BJ (cell line): Measurements from ENCODE around the gene LIMA1. TPM values are rescaled to one million over a fixed set of nuclear protein-coding genes. Genes with fewer than 3 reads are reported as not detected.
"Not testable (repeated sequence)": the region's sequence is repeated elsewhere in the genome, so short reads cannot be mapped to it uniquely, and the experiment has no call there.

ENCODE experiments used
- CTCF ChIA-PET: fragments of 350-600 bp; formaldehyde crosslinking; extraction: SDS; loops from one replicate; lab custom pipeline; 2021; ENCODE audit warnings: antibody characterized with exemption, inconsistent platforms; lab: Yijun Ruan, JAX
- POLR2A ChIA-PET: fragments of 300-600 bp; sonication (Branson Sonifier 250); formaldehyde crosslinking; extraction: SDS; loops from one replicate; lab custom pipeline; 2021; ENCODE audit warnings: antibody characterized with exemption; lab: Charles Lee
- DNase-seq: peaks from one replicate; pipeline ENCODE4 v3.0.0-alpha.2; 2011; ENCODE audit warnings: low read depth
- H3K27me3 ChIP-seq: 2 replicates; pipeline ENCODE4 v1.6.0; 2011; ENCODE audit warnings: low read length; ENCODE audit not compliant: control insufficient read depth, insufficient read depth
- H3K36me3 ChIP-seq: 2 replicates; pipeline ENCODE4 v1.5.1; 2011; ENCODE audit warnings: low read length; ENCODE audit not compliant: control insufficient read depth, insufficient read depth
- H3K4me3 ChIP-seq: 2 replicates; pipeline ENCODE4 v1.5.1; 2011; ENCODE audit warnings: low read depth, mild to moderate bottlenecking, control low read depth, low read length
- polyA plus RNA-seq: library from polyadenylated mRNA; depleted of rRNA; stranded (reverse); fragments of >200 nt; gene quantifications from 2 replicates; pipeline ENCODE4 v1.2.3, GENCODE V29; 2011
- TF ChIP-seq, protein P1 (sequence below): IDR thresholded peaks from 2 replicates; pipeline ENCODE4 v1.5.1; 2011; ENCODE audit warnings: low read depth, mild to moderate bottlenecking, control low read depth, inconsistent platforms, low read length, moderate library complexity; ENCODE audit not compliant: insufficient read depth

Gene LIMA1
- polyA plus RNA-seq, 1 experiment = 368 TPM

GRCh38 chr12:50282721-50283228, 545 bp downstream of the LIMA1 start:
- ChIA-PET POLR2A (no interaction called here), CTCF (interaction anchor here (0.6 to 1.9 kb wide), 11 partner anchors 9 to 172 kb away, joined by 3 to 7 read pairs (median 3); partner anchors contain the start of gene CERS5)
- Histone ChIP-seq H3K4me3 (peak overlapping the region; percentile 86), H3K36me3 (no peaks in the 10 kb centered on the region), H3K27me3 (no peaks in the 10 kb centered on the region)
- no peak for DNase-seq
- TF ChIP-seq, protein P1, sequence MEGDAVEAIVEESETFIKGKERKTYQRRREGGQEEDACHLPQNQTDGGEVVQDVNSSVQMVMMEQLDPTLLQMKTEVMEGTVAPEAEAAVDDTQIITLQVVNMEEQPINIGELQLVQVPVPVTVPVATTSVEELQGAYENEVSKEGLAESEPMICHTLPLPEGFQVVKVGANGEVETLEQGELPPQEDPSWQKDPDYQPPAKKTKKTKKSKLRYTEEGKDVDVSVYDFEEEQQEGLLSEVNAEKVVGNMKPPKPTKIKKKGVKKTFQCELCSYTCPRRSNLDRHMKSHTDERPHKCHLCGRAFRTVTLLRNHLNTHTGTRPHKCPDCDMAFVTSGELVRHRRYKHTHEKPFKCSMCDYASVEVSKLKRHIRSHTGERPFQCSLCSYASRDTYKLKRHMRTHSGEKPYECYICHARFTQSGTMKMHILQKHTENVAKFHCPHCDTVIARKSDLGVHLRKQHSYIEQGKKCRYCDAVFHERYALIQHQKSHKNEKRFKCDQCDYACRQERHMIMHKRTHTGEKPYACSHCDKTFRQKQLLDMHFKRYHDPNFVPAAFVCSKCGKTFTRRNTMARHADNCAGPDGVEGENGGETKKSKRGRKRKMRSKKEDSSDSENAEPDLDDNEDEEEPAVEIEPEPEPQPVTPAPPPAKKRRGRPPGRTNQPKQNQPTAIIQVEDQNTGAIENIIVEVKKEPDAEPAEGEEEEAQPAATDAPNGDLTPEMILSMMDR = no peak

GRCh38 chr12:50279501-50279900, 3.8 kb downstream of the LIMA1 start:
- no peak for DNase-seq
- POLR2A ChIA-PET = no interaction called here
- Histone ChIP-seq H3K4me3 (no peak overlapping the region), H3K27me3 (no peaks in the 10 kb centered on the region), H3K36me3 (no peaks in the 10 kb centered on the region)
- TF ChIP-seq, protein P1 = no peak
- CTCF ChIA-PET = interaction anchor here (0.6 kb wide), 2 partner anchors 100 to 205 kb away, joined by 3 read pairs; no protein-coding TSS in a partner anchor

DNA sequence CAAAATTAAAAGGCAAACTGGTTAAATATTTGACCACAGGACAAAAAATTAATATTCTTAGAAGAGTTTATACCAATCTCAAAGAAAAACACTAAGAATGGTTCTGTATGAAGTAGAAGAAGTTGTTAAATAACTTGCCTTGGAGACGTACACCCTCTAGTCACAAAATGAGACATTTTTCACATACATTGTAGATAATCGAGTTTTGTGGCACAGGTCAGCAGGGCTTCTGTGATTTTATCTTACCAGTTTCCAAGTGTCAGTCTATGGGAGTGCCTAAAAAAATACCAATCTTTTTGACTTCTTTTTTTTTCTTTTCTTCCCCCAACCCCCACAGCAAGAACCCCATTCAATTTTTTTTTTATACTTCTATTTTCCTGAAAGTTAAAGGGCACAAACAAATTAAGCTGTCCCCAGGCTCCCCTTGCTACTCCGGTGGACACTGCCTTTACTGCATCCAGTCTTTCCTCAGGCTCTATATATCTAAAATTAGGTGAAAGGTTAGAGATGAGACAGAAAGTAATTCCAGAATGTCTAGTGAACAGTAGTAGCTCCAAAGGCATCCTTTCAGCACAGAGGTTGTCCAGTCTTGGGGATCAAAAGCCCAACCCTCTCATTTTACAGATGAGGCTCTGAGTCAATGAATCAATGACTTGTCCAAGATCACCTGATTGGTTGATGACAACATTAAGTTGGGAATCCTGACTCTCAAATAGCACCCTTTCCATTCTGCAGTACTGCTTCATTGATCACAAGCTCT, 6.2 kb downstream of the LIMA1 start:
- no peak for DNase-seq
- no peaks in the 10 kb centered on the region for H3K27me3 ChIP-seq
- ChIA-PET CTCF (interaction anchor here (0.9 kb wide), 1 partner anchor 94 kb away, joined by 3 read pairs; no protein-coding TSS in a partner anchor), POLR2A (interaction anchor here (0.6 kb wide), 1 partner anchor 1017 kb away, joined by 9 read pairs; no protein-coding TSS in a partner anchor)
- TF ChIP-seq, protein P1 = no peak
- H3K36me3 ChIP-seq = no peaks in the 10 kb centered on the region
- no peak overlapping the region for H3K4me3 ChIP-seq

DNA sequence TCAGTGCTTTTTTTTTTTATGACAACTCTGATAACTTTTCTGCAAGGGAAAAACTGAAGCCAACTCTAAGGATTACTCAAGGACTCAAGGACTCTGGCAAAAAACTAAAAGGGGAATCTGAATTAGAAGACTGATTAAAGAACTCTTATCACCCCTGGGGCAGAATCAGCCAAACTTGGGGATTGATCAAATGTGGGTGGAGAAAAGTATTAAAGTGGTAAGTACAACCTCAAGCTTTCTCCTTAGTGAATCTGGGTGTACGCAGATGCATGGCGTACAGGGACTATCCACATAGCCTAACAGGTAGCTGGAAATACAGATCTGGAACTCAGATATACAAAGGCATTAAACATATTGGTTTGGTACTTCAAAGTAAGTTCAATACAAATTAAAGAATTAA, 7.3 kb downstream of the LIMA1 start:
- ChIA-PET CTCF (no interaction called here), POLR2A (no interaction called here)
- H3K36me3 ChIP-seq = no peaks in the 10 kb centered on the region
- no peak for DNase-seq
- H3K27me3 ChIP-seq = no peaks in the 10 kb centered on the region
- TF ChIP-seq, protein P1 = no peak
- H3K4me3 ChIP-seq = no peak overlapping the region

- no peaks in the 10 kb centered on the region for H3K27me3 ChIP-seq
- H3K36me3 ChIP-seq = no peaks in the 10 kb centered on the region
- DNase-seq = no peak
- TF ChIP-seq, protein P1 = no peak
- no peak overlapping the region for H3K4me3 ChIP-seq
- ChIA-PET POLR2A (no interaction called here), CTCF (no interaction called here)
Observed at GRCh38 chr12:50275556-50275955, 7.8 kb downstream of the LIMA1 start.

- H3K36me3 ChIP-seq, POLR2A ChIA-PET, DNase-seq, H3K27me3 ChIP-seq, H3K4me3 ChIP-seq: not testable (repeated sequence)
- CTCF ChIA-PET = interaction anchor here (0.6 kb wide), 1 partner anchor 8 kb away, joined by 3 read pairs; the partner anchor contains the start of gene LIMA1
Observed at GRCh38 chr12:50275127-50275526, 8.2 kb downstream of the LIMA1 start.
